Measurements from ENCODE around the gene SRSF4. TPM values are rescaled to one million over a fixed set of nuclear protein-coding genes. Genes with fewer than 3 reads are reported as not detected.

SRSF4 gene
- polyA plus RNA-seq, 1 experiment, result 45.6 TPM

GRCh38 chr1:29218223-29218622, 36.5 kb upstream of the SRSF4 start:
- H3K27me3 ChIP-seq (ENCODE audit: control insufficient read depth, insufficient read depth, low read length), result no peaks in the 10 kb centered on the region
- H3K27ac ChIP-seq (ENCODE audit: low read depth, low read length), result no peak overlapping the region
- H3K9me3 ChIP-seq (ENCODE audit: control insufficient read depth, insufficient read depth, low read length), result no peaks in the 10 kb centered on the region
- TF ChIP-seq CTCF (IDR thresholded peaks at IDR 0.05; ENCODE audit: low read depth, low read length), result no peak
- ChIA-PET POLR2A (no interaction called here), CTCF (interaction anchor here (0.8 to 1.3 kb wide), 2 partner anchors 10 to 16 kb away, joined by 3 to 4 read pairs; no protein-coding TSS in a partner anchor)
- no peak for DNase-seq (ENCODE audit: low read depth, low spot score)
- H3K4me3 ChIP-seq (ENCODE audit: low read depth, low read length), result no peak overlapping the region

DNA sequence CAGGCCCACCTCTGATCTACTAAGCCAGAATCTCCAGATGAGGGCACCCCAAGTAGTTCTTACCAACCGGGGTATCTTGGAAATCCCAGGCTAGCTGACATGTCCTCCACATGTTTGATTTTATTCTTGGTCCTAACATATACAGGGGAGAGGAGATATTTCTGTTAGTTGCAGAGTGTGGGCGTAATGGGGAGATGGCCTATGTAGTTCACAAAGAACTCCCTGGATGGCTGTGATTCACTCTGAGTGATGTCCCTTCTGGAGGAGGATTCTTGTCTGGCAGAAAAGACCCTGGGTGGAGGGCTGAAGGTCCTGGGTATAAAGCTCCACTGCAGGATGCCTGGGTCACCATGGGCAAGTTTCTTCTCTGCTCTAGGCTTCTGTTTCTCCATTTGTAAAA, 35.9 kb upstream of the SRSF4 start:
- TF ChIP-seq CTCF (IDR thresholded peaks at IDR 0.05; ENCODE audit: low read depth, low read length), result no peak
- no peak overlapping the region for H3K27ac ChIP-seq (ENCODE audit: low read depth, low read length)
- no peak overlapping the region for H3K4me3 ChIP-seq (ENCODE audit: low read depth, low read length)
- ChIA-PET CTCF (interaction anchor here (1.3 kb wide), 1 partner anchor 15 kb away, joined by 4 read pairs; no protein-coding TSS in a partner anchor), POLR2A (no interaction called here)
- no peaks in the 10 kb centered on the region for H3K27me3 ChIP-seq (ENCODE audit: control insufficient read depth, insufficient read depth, low read length)
- H3K9me3 ChIP-seq (ENCODE audit: control insufficient read depth, insufficient read depth, low read length), result no peaks in the 10 kb centered on the region
- no peak for DNase-seq (ENCODE audit: low read depth, low spot score)

DNA sequence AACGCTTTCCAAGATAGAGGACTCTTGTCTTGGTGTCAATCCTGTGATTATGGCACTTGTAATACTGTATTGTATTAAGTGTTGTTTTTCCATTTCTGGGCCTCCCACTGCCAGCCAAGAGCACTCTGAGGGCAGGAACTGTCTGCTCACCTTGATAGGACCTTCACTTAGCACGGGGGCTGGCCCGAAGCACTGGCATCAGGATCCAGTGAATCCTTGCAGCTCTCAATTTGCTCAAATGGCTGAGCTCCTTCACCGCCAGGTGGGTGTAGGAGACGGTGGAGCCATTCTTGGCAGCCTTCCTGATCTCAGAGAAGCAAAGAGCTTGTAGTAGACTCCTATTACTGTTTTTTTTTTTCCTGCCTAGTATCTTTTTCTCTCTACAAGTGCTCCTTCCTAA, 31.4 kb upstream of the SRSF4 start:
- Histone ChIP-seq H3K27me3 (ENCODE audit: control insufficient read depth, insufficient read depth, low read length) (no peaks in the 10 kb centered on the region), H3K9me3 (ENCODE audit: control insufficient read depth, insufficient read depth, low read length) (no peaks in the 10 kb centered on the region), H3K27ac (ENCODE audit: low read depth, low read length) (no peak overlapping the region), H3K4me3 (ENCODE audit: low read depth, low read length) (no peak overlapping the region)
- ChIA-PET POLR2A (interaction anchor here (0.7 kb wide), 1 partner anchor 32 kb away, joined by 5 read pairs; no protein-coding TSS in a partner anchor), CTCF (interaction anchor here (1.4 kb wide), 1 partner anchor 11 kb away, joined by 6 read pairs; no protein-coding TSS in a partner anchor)
- no peak for TF ChIP-seq CTCF (IDR thresholded peaks at IDR 0.05; ENCODE audit: low read depth, low read length)
- DNase-seq (ENCODE audit: low read depth, low spot score), result no peak

DNA sequence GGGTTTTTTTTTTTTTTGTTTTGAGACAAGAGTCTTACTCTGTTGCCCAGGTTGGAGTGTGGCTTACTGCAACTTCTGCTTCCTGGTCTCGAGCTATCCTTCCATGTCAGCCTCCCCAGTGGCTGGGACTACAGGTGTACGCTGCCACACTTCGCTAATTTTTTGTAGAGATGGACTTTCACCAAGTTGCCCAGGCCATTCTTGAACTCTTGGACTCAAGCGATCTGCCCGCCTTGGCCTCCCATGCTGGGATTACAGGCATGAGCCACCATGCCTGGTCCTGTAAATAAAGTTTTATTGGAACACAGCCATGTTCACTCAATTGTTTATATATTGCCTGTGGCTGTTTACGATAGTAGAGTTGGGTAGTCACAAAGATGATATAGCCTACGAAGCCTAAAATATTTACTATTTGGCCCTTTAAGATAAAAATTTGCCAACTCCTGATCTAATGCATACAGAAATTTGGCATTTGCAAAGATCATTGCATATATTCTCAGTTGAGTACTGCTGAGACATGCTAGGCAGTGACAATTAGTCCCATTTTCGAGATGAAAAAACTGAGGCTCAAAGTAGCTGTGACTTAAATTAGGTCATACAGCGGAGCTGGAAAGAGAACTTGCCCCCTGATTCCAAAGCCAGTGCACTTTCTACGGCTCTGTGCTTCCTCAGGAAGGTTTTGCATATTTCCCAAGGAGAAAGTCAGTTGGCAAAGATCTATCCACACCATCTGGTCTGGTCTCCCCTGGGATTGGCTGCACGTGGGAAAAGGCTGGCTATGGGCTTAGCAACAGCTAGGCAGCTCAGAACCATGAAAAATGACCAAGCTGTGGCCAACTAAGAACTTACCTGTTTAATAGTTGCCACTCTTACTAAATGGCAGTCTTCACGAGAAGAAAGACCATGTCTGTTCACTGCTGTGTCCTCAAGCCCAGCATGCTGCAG, 29.7 kb upstream of the SRSF4 start:
- POLR2A ChIA-PET, result no interaction called here
- Histone ChIP-seq H3K27ac (ENCODE audit: low read depth, low read length) (no peak overlapping the region), H3K4me3 (ENCODE audit: low read depth, low read length) (no peak overlapping the region), H3K9me3 (ENCODE audit: control insufficient read depth, insufficient read depth, low read length) (no peaks in the 10 kb centered on the region), H3K27me3 (ENCODE audit: control insufficient read depth, insufficient read depth, low read length) (no peaks in the 10 kb centered on the region)
- CTCF ChIA-PET, result interaction anchor here (1.5 kb wide), 1 partner anchor 9 kb away, joined by 5 read pairs; no protein-coding TSS in a partner anchor
- TF ChIP-seq CTCF (IDR thresholded peaks at IDR 0.05; ENCODE audit: low read depth, low read length), result no peak
- no peak for DNase-seq (ENCODE audit: low read depth, low spot score)
